Stimulated activated CD4-positive, alpha-beta T cell treated with anti-CD3 and anti-CD28 coated beads, Interleukin-1b, Interleukin-23, amount 100 ng/mL, for 4 hours (primary cell): ENCODE measurements around the gene NPFFR2.
"Not testable (repeated sequence)": the region's sequence is repeated elsewhere in the genome, so short reads cannot be mapped to it uniquely, and the experiment has no call there.

ENCODE experiments used
- DNase-seq, 2 donors: peaks; one replicate each; pipeline ENCODE4 v3.0.0-alpha.2; 2020; ENCODE audit warnings: low read depth in 2 of 2

NPFFR2 gene

GRCh38 chr4:72031868-72032608 lies at the start of gene NPFFR2:
TSS of gene NPFFR2 (plus strand) at chr4:72032000. CDS start at chr4:72128592, 96,592 bp downstream.
- no peak for DNase-seq

GRCh38 chr4:71992571-71993312 lies 39.1 kb upstream of the NPFFR2 start:
- no peak for DNase-seq

- DNase-seq, result no peak
These were observed 37.2 kb upstream of the NPFFR2 start for GRCh38 chr4:71994559-71994958.

- no peak for DNase-seq
These were observed 36.5 kb upstream of the NPFFR2 start for GRCh38 chr4:71995297-71995696.

DNA sequence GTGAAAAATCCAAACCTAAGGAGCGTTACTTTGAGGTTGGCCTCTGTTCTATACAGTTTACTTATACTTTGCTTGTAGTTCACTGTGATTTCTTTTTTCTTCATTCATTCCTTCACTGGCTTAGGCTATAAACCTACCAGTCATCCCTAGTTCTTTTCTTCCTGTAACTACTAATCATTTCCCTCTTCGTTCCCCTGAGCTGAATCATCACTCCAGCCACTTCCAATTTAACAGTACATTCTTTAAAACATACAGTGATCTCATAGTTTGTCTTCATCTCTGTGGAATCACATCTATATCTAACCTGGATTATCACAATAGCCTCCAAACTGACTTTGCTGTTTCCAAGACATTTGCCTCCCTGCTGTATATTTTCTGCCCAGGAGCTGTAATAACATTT lies 25.2 kb upstream of the NPFFR2 start:
- no peak for DNase-seq

- DNase-seq, result no peak
These were observed 19.9 kb upstream of the NPFFR2 start for GRCh38 chr4:72011906-72012305.

DNA sequence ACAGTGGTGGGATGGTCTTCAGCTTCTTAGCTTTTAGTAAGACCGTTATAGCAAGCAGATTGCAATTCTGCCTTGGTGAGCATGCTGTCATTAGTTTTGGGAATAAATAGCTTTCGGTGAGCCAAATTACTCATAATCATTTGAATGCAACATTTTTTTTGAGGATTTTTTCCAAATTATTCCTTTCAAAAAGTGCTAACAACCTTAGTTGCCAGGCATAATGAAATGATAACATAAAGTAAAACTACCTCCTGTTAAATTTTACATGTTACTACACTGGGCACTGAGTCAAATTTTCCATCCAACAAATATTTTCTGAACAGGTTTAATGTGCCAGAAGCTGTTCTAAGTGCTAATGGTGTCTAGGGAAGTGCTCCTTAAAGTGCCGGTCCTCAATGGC lies 15.8 kb upstream of the NPFFR2 start:
- no peak for DNase-seq

DNA sequence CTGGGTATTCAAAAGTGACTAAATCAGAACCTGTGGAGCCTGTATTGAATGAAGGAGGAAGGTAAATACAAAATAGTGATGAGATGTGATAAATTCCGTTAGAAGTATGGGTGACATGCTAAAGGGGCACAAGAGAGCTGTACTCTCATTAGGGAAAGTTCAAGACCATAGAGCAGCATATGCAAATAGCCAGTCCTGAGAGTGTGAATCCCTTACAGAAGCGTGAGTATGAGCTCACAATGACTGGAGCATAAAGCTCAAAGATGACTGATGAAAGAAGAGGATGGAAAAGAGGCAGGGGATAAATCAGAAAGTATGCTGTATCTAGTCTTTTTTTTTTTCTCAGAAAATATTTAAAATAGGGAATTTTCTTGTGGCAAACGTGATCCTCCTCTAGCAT lies 12.1 kb upstream of the NPFFR2 start:
- DNase-seq, result no peak

DNA sequence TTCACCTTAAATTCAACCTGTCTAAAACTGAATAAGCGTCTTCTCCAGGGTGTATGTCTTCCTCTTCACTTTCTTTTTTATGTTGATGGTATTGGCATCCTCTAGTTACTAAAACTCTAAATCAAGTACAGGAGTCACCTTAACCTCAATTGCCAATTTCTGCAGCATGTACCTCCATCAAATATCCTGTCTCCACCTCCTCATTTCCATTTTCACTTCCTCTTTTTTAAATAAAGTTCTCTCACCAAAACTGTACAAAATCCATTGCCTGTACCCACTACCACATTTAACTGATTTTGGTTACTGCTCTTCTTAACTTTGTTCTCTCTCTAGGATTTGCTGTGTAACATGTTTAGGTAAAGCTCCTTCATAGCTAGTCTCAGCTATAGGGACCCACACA lies 9.2 kb upstream of the NPFFR2 start:
- DNase-seq, result no peak

- DNase-seq, result no peak
These were observed 23.8 kb downstream of the NPFFR2 start for GRCh38 chr4:72055566-72055965.

DNA sequence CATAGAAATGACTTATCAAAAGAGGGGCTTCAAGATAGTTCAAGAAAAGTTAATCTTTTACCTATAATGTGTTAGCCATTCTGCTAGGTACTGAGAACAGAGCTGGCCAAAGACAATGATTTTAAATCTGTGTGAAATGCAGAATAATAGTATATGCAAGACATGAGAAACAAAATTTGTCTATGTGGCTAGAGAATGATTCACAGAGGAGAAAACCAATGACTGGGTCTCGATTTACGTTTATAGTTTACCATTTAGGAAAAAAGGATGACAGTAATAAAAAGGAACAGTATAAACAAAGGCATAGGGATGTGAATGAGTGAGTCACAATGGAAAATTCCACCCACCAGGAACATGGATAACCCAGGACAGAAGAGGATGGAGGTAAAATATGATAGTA lies 31.9 kb downstream of the NPFFR2 start:
- DNase-seq, result no peak

GRCh38 chr4:72067051-72067450 lies 35.3 kb downstream of the NPFFR2 start:
- DNase-seq, result no peak

- no peak for DNase-seq
These were observed 42.0 kb downstream of the NPFFR2 start for GRCh38 chr4:72073816-72074215.

- DNase-seq, result no peak
These were observed 44.8 kb downstream of the NPFFR2 start for GRCh38 chr4:72076562-72076961.

DNA sequence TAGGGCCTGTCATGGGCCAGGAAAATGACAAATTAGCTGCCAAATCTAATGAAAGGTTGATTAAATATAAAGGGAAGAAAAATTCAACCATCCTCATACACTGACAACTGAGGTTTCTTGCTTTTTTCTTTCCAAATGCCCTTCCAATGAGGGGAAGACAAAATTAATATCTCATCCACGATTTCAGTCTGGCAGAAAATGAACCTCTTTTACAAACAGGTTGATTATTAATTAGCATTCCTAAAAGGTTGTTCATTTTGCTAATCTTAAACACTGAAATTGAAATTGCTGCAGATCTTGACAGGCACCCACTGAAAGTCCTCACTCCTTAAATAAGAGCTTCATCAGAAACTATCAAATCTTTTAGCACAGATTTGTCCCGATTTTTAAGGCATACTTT lies 45.5 kb downstream of the NPFFR2 start:
- DNase-seq, result no peak

DNA sequence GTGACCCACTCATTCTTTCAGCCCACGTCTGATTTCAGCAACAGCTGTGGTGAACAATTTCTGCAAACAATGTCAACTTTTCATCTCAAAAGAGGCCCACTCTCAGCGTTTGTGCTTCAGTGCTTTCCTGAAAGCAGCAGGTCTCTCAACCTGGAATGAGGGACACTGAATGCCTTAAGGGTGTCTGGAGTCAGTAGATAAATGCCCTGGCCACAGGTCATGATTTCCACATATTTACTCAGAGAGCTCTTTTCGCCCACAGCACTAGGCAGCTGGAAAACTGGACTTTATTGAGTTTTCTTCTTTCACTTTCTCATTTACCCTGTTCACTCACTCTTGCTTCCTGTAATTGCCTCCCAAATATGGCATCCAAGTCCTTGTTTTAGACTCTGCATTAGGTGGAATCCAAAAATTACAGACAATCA lies 52.8 kb downstream of the NPFFR2 start:
- DNase-seq, result no peak

GRCh38 chr4:72090606-72091005 lies 58.8 kb downstream of the NPFFR2 start:
- not testable (repeated sequence) for DNase-seq

GRCh38 chr4:72094059-72094797 lies 62.4 kb downstream of the NPFFR2 start:
- DNase-seq, result no peak

DNA sequence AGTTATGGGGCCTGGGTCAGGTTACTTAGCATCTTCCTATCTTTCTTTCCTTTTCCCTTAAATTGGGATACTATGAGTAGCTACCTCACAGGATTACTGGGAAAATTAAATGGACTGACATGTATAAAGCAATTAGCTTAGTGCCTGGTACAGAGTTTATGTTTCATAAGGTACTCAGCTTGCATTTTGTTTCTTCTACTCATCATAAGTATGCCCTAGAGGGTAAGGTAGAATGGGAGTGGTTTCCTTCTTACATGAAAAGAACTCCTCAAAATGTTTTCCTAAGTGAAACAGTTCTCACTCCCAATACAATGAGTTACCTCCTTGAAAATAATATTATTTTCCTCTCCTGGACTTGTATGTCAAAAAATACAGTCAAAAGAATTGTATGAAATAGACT lies 75.7 kb downstream of the NPFFR2 start:
- no peak for DNase-seq

- no peak for DNase-seq
These were observed 77.6 kb downstream of the NPFFR2 start for GRCh38 chr4:72109364-72109763.

DNA sequence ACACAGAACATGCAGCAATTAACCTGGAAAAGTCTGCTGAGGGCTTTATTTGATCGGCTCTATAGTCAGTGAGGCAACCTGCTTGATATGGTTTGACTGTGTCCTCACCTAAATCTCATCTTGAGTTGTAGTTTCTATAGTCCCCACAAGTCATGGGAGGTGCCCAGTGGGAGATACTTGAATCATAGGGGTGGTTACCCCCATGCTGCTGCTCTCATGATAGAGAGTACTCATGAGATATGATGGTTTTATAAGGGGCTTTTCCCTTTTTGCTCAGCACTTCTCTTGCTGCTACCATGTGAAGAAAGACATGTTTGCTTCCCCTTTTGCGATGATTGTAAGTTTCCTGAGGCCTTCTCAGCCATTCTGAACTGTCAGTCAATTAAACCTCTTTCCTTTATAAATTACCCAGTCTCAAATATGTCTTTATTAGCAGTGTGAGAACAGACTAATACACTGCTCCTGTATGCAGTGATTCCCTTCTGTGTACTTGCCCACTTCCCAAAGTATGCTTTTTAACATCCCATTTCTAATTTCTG lies 78.2 kb downstream of the NPFFR2 start:
- DNase-seq, result no peak

DNA sequence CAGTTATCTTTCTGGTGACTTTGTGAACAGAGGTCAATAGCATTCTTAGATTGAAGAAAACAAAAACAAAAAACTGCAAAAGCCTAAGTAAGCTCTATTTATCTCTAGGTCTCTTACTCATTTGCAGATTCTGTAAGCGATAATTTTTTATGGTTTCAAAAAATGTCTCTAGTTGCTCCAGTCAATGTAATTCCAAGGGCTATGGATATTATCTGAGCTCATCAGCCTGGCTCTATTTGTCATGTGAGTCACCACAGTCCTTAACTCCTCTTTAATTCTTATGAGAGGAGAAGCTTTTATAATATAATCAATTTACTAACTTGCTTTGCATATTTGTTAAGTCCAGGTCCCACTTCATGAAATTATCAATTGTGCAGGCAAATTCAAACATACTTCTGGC lies 79.1 kb downstream of the NPFFR2 start:
- DNase-seq, result no peak
